Neuron (in vitro differentiated cells): ENCODE results near the gene GARNL3.

Experiments used
- H2AFZ ChIP-seq: one replicate; pipeline ENCODE4 v1.6.1; 2013; ENCODE audit warnings: low read depth, mild to moderate bottlenecking, inconsistent platforms, low read length, moderate library complexity
- H3K27me3 ChIP-seq: one replicate; pipeline ENCODE4 v1.6.1; 2013; ENCODE audit warnings: low read length; ENCODE audit not compliant: insufficient read depth
- H3K36me3 ChIP-seq: one replicate; pipeline ENCODE4 v1.6.1; 2013; ENCODE audit warnings: low read length; ENCODE audit not compliant: insufficient read depth
- H3K4me1 ChIP-seq: one replicate; pipeline ENCODE4 v1.6.1; 2013; ENCODE audit warnings: low read length; ENCODE audit not compliant: insufficient read depth
- H3K4me3 ChIP-seq: 2 replicates; pipeline ENCODE4 v1.5.1; 2013; ENCODE audit warnings: mild to moderate bottlenecking, low read length, moderate library complexity
- H3K9me3 ChIP-seq: one replicate; pipeline ENCODE4 v1.6.1; 2013; ENCODE audit warnings: low read length

GARNL3 gene

DNA sequence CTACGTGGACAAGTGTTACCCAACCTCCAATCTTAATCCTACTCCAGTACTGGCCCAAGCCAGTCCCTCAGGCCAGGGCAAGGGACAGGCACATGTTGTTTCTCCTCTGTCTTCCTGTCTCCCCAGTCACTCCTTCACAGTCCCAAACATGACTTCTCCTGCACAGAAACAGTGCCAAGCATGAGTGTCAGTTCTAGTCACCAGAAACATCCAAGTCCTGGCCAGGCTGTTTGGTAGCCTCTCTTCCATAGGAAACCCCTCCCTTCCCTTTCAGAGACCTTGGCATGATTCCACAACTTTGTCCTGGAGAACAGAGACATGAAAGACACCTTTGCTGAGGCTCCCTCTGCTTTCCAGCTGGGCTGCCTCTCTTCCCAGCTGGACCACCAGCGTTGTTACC, 76.1 kb downstream of the GARNL3 start:
- Histone ChIP-seq H3K27me3 (no peaks in the 10 kb centered on the region), H3K4me3 (no peak overlapping the region), H3K36me3 (peaks cover 20% of the 10 kb centered on the region), H2AFZ (no peak overlapping the region), H3K9me3 (no peaks in the 10 kb centered on the region), H3K4me1 (no peaks in the 10 kb centered on the region)

DNA sequence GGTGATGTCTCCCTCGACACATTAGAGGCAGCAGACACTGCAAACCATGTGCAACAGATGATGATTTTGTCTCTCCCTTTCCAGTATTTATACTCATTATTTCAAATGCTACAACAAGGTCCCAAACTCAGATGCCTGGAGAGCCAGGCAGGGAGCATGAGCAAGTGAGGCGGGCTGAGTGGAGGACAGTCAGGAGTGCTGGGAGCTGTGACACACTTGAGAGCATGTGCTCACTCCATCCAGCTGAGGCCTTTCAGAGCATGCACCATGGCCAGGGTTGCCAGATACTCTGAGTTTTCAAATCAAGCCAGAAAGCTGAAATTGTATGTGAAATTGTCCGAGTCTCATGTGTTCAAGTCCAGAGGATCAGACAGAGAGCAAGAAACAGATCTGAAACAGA, 76.6 kb downstream of the GARNL3 start:
- Histone ChIP-seq H3K4me1 (no peaks in the 10 kb centered on the region), H3K9me3 (no peaks in the 10 kb centered on the region), H2AFZ (no peak overlapping the region), H3K4me3 (no peak overlapping the region), H3K27me3 (no peaks in the 10 kb centered on the region), H3K36me3 (peaks cover 20% of the 10 kb centered on the region)

- Histone ChIP-seq H3K4me1 (no peaks in the 10 kb centered on the region), H3K9me3 (no peaks in the 10 kb centered on the region), H3K36me3 (peaks cover 25% of the 10 kb centered on the region), H2AFZ (no peak overlapping the region), H3K27me3 (no peaks in the 10 kb centered on the region), H3K4me3 (no peak overlapping the region)
Observed at GRCh38 chr9:127344368-127345000, 79.9 kb downstream of the GARNL3 start.

- H2AFZ ChIP-seq, result no peak overlapping the region
- no peaks in the 10 kb centered on the region for H3K4me1 ChIP-seq
- H3K27me3 ChIP-seq, result no peaks in the 10 kb centered on the region
- H3K9me3 ChIP-seq, result no peaks in the 10 kb centered on the region
- no peak overlapping the region for H3K4me3 ChIP-seq
- H3K36me3 ChIP-seq, result peaks cover 24% of the 10 kb centered on the region
Observed at GRCh38 chr9:127345566-127345965, 81.0 kb downstream of the GARNL3 start.

DNA sequence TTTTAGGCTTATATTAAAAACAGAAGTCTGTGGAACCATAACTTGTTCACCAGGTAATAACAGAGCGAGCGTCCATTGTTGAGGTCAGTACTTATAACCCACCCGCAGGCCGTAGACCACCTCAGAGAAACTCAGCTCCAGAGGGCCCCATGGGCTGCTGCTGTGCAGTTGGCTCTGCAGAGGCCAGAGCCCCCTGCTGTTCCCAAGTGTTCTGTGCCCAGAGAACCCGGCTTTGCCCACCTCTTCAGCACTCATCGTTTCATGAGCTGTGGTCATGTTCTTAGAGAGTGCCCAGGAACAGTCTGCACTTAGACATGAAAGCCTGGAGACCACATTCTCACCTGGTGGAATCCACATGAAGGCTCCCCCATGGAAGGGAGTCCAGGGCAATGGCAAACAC, 82.0 kb downstream of the GARNL3 start:
- H3K4me1 ChIP-seq, result no peaks in the 10 kb centered on the region
- peaks cover 22% of the 10 kb centered on the region for H3K36me3 ChIP-seq
- H3K27me3 ChIP-seq, result no peaks in the 10 kb centered on the region
- no peaks in the 10 kb centered on the region for H3K9me3 ChIP-seq
- H2AFZ ChIP-seq, result no peak overlapping the region
- no peak overlapping the region for H3K4me3 ChIP-seq

DNA sequence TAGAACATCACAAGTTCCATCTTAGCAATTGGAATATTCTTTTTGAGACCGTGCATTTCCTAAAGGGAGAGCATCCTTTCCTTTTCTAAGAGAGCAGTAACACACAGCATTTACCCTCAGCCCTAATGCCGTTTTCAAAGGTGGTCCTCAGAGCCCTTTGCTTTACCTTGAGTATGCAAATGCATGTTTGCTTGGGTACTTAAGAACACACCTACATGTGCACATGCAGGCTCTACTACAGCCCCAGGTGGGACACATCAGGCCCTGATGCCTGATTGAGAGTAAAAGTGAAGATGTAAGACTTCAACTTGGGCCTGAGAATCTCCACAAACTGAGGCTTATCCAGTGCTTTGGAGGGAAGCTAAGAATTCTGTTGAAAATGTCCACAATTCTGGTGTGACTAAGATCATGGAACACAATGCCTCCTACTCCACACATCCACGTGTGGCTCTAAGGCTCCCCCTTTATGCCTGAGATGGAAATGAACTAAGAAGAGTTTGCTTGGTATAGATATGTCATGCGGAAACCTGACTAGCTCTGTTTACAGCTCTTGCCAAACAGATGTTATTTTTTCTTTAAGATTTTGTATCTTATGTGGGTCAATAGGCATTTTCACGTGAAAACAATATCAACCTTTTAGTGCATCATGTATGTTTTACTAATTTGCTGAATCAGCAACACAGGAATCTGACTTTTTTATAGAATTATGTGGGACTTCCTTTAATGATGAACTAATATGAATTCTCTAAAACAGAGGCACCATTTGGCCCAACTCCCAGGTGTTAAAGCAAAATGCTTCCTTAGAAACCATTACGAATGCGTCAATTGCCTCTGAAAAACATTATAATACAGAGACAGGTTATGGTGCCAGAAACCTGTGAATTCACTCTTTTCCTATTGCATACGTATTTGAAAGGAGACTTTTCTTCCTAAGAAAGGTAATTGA, 83.5 kb downstream of the GARNL3 start:
- Histone ChIP-seq H3K9me3 (no peaks in the 10 kb centered on the region), H3K4me3 (no peak overlapping the region), H3K27me3 (no peaks in the 10 kb centered on the region), H3K4me1 (no peaks in the 10 kb centered on the region), H3K36me3 (peaks cover 22% of the 10 kb centered on the region), H2AFZ (no peak overlapping the region)

DNA sequence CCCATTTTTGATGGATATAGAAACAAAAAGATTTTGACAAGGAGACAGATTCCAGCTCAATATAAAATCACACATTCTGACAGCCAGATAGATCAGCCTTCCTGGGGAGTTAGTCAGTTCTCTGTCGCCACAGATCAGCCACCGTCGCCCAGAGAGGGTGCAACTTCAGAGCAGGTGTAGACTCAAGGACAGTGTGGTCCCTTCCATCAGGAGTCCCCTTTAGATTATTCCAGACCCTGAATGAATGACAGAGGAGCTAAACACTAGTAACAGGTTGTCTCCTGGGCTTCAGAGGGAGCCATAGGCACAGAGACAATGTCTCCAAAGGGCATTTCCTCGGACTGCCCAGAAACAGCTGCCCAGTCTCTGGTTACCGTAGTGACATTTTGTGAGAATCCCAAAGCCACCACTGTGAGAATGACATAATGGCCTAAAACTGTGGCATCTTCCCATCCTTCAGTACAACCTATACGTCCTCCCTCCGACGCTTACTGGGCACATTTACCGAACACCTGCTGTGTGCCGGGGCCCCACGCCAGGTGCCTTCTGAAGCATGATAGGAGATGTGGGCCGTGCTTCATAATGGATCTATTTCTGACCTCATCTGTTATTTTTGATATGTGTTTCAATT, 85.0 kb downstream of the GARNL3 start:
- Histone ChIP-seq H2AFZ (no peak overlapping the region), H3K9me3 (no peaks in the 10 kb centered on the region), H3K4me3 (no peak overlapping the region), H3K36me3 (peaks cover 12% of the 10 kb centered on the region), H3K4me1 (no peaks in the 10 kb centered on the region), H3K27me3 (no peaks in the 10 kb centered on the region)

GRCh38 chr9:127351182-127352166, 86.9 kb downstream of the GARNL3 start:
- H3K4me3 ChIP-seq, result no peak overlapping the region
- H2AFZ ChIP-seq, result no peak overlapping the region
- H3K36me3 ChIP-seq, result peaks cover 17% of the 10 kb centered on the region
- no peaks in the 10 kb centered on the region for H3K27me3 ChIP-seq
- H3K4me1 ChIP-seq, result no peaks in the 10 kb centered on the region
- H3K9me3 ChIP-seq, result no peaks in the 10 kb centered on the region

DNA sequence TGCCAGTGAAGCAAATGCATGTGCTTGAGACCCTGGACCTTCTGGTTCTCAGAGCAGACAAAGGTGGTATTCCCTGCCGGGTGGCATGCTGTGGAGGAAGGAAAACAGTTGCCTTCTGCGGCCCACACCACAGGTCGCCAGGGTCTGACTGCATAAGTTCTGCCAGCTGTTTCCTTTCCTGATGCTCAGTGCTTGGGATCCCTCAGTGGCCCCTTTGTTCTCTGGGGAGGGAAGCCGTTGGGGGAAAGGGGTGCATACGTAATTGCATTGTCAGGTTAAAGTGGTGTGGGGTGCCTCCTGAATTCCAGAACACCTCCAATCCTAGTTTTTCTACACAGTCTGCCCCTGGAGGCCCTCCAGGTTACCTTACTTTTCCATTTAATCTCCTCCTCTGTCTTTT, 89.3 kb downstream of the GARNL3 start:
- H2AFZ ChIP-seq, result no peak overlapping the region
- no peaks in the 10 kb centered on the region for H3K27me3 ChIP-seq
- H3K9me3 ChIP-seq, result no peaks in the 10 kb centered on the region
- H3K36me3 ChIP-seq, result peaks cover 24% of the 10 kb centered on the region
- H3K4me3 ChIP-seq, result no peak overlapping the region
- H3K4me1 ChIP-seq, result no peaks in the 10 kb centered on the region

DNA sequence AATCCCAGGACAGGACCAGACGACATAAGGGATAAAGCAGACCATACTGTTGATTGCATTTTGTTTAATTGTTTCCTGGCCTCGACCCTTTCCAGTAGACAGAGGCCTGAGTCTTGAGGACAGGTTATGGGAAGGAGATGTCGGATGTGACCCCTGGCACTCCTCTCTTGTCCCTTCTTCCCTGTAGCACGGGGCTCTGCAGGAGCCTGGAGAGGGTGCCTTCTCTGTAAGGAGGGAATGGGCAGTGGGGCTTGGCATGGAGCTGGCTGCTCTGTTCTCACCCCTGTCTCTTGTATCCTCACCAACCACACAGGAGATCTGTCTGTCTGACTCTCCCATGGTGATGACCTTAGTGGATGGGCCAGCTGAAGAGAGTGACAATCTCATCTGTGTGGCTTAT, 92.3 kb downstream of the GARNL3 start:
- H3K27me3 ChIP-seq, result no peaks in the 10 kb centered on the region
- no peak overlapping the region for H3K4me3 ChIP-seq
- H3K9me3 ChIP-seq, result no peaks in the 10 kb centered on the region
- H3K36me3 ChIP-seq, result peaks cover 24% of the 10 kb centered on the region
- H3K4me1 ChIP-seq, result no peaks in the 10 kb centered on the region
- H2AFZ ChIP-seq, result no peak overlapping the region

- Histone ChIP-seq H3K4me3 (no peak overlapping the region), H2AFZ (no peak overlapping the region), H3K4me1 (no peaks in the 10 kb centered on the region), H3K9me3 (no peaks in the 10 kb centered on the region), H3K36me3 (peaks cover 24% of the 10 kb centered on the region), H3K27me3 (no peaks in the 10 kb centered on the region)
Observed at GRCh38 chr9:127358023-127358535, 93.5 kb downstream of the GARNL3 start.

DNA sequence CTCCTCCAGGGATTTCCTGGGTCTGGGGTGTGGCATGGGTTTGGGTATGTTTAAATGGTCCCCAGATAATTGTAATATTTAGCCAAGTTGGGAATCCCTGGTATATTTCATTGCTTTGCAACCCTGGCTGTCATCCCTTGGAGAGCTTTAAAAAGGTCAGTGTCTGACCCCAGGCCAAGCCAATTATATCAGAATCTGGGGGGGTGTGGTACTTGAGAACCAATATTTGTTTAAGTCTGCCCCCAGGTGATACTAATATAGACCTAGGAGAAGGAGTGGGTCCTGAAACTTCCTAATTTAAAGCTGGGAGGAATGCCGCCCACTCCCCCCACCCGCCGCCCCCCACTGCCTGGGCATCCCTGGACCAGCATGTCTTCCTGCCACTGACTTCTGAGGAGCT, 94.2 kb downstream of the GARNL3 start:
- H3K4me1 ChIP-seq, result peaks cover 4% of the 10 kb centered on the region
- H3K9me3 ChIP-seq, result no peaks in the 10 kb centered on the region
- H3K4me3 ChIP-seq, result no peak overlapping the region
- no peaks in the 10 kb centered on the region for H3K27me3 ChIP-seq
- H2AFZ ChIP-seq, result no peak overlapping the region
- peaks cover 24% of the 10 kb centered on the region for H3K36me3 ChIP-seq
